ENCODE results near the gene LRRC1.

The LRRC1 gene

DNA sequence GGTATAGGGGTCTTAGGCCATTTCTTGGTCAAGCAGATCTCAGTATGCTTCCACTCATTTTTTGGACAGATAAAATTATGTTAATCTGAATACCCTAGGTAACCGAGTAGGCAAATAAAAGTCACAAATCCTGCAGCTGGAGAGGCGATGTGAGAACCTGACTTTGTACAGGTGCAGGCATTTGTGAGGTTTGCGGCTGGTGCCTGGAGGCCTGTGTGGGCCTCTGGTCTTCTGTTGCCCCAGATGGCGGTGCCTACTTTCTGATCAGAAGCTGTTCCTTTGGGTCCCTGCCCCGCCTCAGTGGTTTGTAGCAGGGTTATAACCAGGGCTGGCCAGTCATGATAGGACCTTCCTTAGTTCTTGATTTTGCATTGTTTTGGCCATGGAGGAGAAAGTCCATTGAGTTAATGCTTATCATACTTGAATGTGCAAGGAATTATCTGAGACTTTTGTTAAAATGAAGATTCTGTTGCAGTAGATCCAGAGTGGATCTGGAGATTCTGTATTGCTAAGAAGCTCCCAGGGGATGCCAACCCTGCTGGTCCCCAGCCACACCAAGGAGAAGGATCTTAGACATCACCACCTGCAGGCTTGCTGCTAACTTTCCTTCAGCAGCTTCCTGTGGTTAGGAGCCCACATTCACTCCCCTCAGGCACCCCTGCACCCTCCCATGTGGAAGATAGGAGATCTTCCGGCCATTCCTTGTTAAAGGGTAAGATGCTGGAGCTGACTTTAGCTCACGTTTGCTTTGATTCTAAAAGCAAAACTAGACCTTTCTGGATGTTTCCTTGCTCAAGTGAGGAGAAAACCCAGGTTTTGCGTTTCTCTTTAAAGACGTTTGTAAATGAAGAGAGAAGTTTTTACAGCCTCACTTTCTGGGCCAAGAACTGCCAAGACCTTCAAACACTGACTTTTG lies 50.7 kb downstream of the LRRC1 start:
- TF ChIP-seq, protein P1, sequence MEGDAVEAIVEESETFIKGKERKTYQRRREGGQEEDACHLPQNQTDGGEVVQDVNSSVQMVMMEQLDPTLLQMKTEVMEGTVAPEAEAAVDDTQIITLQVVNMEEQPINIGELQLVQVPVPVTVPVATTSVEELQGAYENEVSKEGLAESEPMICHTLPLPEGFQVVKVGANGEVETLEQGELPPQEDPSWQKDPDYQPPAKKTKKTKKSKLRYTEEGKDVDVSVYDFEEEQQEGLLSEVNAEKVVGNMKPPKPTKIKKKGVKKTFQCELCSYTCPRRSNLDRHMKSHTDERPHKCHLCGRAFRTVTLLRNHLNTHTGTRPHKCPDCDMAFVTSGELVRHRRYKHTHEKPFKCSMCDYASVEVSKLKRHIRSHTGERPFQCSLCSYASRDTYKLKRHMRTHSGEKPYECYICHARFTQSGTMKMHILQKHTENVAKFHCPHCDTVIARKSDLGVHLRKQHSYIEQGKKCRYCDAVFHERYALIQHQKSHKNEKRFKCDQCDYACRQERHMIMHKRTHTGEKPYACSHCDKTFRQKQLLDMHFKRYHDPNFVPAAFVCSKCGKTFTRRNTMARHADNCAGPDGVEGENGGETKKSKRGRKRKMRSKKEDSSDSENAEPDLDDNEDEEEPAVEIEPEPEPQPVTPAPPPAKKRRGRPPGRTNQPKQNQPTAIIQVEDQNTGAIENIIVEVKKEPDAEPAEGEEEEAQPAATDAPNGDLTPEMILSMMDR (IDR thresholded peaks at IDR 0.05), result no peak

DNA sequence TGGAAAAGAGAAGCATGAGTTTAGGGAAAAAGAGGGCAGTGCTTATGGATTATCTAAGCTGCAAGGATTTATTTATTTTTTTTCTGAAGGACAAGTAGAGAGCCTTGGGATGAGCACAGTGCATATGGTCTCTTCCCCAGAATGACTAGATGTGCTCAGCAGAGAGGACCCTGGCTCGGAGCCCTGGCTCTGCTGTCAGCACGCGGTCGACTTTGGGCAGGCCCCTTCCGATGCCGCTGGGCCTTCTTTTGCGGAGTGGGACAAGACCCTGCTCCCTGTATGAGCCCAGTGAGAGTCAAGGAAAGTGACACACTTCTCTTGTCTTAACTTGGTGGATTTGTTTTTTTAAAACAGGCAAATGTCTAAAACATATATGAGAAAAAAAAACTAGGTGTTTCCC lies 51.4 kb downstream of the LRRC1 start:
- TF ChIP-seq, protein P1 (IDR thresholded peaks at IDR 0.05), result no peak

DNA sequence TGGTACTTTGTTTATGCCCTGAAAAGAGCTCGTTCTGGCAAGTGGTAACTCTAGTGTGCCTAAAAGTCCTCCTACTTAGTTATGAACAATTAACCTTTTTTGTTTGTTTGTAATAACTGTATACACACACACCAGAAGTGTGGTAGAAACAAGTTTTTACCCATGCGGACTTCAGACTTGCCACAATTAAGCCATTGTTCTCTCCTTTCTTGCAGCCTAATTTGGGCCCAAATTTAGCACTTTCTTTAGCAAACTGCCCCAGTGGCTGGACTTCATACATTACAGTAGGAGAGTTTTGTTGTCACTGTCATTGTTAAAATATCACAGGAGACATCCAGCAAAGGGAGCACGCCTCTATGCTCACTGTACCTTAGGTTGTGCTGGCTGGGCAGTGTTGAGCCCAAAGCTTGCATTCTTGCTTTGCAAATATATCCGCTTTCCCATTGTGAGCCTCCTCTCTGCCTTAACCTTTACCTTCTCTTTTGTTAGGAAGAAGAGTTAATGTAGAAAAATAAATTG lies 53.0 kb downstream of the LRRC1 start:
- TF ChIP-seq, protein P1 (IDR thresholded peaks at IDR 0.05), result no peak

DNA sequence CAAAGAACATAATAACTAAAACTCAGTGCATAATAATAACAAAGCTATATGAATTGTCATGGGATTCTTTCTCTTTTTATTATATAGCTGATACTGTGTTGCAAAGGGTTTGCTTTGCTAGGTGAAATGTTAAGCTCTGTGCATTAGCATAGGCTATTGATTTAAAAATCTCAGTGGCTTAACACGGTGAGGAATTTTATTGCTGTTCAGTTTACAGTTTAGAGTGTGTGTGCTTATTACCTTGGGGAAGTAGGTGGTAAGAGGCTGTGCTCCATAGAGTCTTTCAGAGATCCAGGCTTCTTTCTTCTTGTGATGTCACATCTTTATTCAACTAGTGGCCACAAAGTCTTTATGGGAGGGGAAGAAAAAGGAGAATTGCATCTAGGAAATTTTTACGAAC lies 55.7 kb downstream of the LRRC1 start:
- TF ChIP-seq, protein P1 (IDR thresholded peaks at IDR 0.05), result no peak

DNA sequence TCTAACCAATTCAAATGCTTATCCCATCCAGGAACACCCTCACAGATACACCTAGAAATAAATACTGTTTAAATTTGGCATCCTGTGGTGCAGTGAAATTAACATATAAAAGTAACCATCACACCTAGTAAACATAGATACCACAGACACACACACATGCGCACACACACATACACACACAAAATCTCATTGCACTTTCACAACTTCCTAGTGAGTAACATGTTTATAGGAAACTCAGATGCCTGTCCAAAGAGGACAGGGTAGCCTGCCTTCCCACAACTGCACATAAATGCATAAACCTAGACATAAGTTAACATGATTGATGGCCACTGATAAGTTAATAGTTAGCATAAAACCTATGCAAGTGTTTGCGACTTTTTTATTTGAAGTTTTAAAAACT lies 56.8 kb downstream of the LRRC1 start:
- TF ChIP-seq, protein P1 (IDR thresholded peaks at IDR 0.05), result no peak

DNA sequence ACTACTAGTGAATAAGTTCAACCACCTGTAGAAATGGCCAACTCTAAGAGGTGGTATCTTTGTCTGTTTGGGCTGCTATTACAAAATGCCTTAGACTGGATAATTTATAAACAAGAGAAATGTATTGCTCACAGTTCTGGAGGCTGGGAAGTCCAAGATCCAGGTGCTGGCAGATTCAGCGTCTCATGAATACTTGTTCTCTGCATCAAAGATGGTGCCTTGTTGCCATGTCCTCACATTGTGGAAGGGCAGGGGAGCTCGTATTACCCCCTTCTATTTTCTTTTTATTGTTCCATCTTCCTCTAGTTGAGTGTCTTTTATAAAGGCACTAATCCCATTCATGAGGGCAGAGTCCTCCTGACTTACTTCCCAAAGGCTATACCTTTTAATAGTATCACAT lies 58.0 kb downstream of the LRRC1 start:
- TF ChIP-seq, protein P1 (IDR thresholded peaks at IDR 0.05), result no peak

DNA sequence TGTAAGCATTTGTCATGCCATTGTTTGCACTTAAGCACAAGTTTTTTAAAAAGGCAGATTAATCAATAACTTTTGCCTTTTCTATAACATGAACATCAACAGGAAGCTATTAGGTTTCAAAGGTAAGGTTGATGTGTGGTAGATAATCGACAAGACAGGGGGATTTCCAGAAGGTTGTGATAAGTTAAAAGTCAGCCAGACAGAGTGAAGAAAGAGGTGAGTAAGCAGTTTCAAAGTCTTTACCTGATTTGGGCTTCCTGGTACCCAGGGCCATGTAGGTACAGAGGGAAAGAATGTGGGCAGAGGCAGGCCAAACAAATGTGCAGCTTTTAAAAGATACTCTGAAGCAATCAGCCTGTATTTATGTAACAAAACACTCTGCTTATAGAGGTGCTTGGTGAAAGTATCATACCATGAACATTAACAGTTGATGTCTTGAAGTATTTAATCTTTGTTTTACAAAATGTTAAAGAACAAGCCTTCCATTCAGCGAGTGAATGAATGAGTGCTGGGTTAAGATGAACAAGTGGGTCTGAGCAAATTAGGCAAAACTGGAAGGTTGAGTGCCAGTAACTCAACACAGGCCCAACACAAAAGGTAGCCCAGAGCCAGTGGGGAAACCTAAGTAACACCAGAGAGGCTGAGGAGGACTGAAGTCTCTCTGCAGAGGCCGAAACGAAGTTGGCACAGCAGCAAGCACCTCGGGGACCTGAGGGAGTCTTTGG lies 60.2 kb downstream of the LRRC1 start:
- TF ChIP-seq, protein P1 (IDR thresholded peaks at IDR 0.05), result no peak
